ENCODE results near the gene HEPN1. TPM values are rescaled to one million over a fixed set of nuclear protein-coding genes. Genes with fewer than 3 reads are reported as not detected.

The HEPN1 gene
- total and polyA plus RNA-seq, 2 of the 8 experiments (the other 6 are each of a cell fraction or from before 2014, with no cell fraction given), result not detected

DNA sequence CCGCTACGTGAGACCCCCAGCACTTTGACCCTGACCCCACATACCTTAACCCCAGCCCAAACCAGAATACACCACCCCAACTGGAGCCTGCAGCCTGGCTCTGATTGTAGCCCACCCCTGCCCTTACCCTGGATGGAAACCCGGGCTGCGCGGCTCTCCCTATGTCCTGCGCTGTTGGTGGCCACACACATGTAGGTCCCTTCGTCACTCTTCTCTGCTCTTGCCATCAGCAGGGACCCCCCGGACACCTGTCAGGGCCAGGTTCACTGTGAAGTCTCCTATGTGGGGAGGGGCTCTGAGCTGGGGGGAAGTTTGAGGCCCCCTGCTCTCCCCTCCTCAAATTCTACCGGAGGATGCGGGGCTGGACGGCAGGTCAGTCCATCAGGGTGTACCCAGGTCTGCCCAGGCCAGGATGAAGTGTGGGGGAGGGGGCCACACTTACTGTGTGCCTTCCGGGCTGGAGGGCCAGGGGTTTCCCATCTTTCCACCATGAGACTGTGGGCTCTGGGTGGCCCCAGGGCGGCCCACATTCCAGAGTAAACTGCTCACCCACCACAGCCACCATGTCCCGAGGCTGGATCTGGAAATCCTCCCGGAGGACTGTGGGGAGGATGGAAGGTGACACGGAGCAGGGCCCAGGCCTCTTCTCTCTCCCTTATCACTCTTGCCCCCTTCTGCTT, 22.8 kb upstream of the HEPN1 start (continued):
- TF ChIP-seq, protein P1, sequence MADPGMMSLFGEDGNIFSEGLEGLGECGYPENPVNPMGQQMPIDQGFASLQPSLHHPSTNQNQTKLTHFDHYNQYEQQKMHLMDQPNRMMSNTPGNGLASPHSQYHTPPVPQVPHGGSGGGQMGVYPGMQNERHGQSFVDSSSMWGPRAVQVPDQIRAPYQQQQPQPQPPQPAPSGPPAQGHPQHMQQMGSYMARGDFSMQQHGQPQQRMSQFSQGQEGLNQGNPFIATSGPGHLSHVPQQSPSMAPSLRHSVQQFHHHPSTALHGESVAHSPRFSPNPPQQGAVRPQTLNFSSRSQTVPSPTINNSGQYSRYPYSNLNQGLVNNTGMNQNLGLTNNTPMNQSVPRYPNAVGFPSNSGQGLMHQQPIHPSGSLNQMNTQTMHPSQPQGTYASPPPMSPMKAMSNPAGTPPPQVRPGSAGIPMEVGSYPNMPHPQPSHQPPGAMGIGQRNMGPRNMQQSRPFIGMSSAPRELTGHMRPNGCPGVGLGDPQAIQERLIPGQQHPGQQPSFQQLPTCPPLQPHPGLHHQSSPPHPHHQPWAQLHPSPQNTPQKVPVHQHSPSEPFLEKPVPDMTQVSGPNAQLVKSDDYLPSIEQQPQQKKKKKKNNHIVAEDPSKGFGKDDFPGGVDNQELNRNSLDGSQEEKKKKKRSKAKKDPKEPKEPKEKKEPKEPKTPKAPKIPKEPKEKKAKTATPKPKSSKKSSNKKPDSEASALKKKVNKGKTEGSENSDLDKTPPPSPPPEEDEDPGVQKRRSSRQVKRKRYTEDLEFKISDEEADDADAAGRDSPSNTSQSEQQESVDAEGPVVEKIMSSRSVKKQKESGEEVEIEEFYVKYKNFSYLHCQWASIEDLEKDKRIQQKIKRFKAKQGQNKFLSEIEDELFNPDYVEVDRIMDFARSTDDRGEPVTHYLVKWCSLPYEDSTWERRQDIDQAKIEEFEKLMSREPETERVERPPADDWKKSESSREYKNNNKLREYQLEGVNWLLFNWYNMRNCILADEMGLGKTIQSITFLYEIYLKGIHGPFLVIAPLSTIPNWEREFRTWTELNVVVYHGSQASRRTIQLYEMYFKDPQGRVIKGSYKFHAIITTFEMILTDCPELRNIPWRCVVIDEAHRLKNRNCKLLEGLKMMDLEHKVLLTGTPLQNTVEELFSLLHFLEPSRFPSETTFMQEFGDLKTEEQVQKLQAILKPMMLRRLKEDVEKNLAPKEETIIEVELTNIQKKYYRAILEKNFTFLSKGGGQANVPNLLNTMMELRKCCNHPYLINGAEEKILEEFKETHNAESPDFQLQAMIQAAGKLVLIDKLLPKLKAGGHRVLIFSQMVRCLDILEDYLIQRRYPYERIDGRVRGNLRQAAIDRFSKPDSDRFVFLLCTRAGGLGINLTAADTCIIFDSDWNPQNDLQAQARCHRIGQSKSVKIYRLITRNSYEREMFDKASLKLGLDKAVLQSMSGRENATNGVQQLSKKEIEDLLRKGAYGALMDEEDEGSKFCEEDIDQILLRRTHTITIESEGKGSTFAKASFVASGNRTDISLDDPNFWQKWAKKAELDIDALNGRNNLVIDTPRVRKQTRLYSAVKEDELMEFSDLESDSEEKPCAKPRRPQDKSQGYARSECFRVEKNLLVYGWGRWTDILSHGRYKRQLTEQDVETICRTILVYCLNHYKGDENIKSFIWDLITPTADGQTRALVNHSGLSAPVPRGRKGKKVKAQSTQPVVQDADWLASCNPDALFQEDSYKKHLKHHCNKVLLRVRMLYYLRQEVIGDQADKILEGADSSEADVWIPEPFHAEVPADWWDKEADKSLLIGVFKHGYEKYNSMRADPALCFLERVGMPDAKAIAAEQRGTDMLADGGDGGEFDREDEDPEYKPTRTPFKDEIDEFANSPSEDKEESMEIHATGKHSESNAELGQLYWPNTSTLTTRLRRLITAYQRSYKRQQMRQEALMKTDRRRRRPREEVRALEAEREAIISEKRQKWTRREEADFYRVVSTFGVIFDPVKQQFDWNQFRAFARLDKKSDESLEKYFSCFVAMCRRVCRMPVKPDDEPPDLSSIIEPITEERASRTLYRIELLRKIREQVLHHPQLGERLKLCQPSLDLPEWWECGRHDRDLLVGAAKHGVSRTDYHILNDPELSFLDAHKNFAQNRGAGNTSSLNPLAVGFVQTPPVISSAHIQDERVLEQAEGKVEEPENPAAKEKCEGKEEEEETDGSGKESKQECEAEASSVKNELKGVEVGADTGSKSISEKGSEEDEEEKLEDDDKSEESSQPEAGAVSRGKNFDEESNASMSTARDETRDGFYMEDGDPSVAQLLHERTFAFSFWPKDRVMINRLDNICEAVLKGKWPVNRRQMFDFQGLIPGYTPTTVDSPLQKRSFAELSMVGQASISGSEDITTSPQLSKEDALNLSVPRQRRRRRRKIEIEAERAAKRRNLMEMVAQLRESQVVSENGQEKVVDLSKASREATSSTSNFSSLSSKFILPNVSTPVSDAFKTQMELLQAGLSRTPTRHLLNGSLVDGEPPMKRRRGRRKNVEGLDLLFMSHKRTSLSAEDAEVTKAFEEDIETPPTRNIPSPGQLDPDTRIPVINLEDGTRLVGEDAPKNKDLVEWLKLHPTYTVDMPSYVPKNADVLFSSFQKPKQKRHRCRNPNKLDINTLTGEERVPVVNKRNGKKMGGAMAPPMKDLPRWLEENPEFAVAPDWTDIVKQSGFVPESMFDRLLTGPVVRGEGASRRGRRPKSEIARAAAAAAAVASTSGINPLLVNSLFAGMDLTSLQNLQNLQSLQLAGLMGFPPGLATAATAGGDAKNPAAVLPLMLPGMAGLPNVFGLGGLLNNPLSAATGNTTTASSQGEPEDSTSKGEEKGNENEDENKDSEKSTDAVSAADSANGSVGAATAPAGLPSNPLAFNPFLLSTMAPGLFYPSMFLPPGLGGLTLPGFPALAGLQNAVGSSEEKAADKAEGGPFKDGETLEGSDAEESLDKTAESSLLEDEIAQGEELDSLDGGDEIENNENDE (IDR thresholded peaks at IDR 0.05; ENCODE audit: insufficient replicate concordance, low read length), result no peak
- TF ChIP-seq SAP30 (IDR thresholded peaks at IDR 0.05; ENCODE audit: insufficient read depth, insufficient replicate concordance, low read length), result no peak
- no peak for TF ChIP-seq CHD1 (IDR thresholded peaks at IDR 0.05; ENCODE audit: low read depth, low read length)
- no peak for TF ChIP-seq CBX8 (IDR thresholded peaks at IDR 0.05; ENCODE audit: borderline replicate concordance, low read depth, low read length)
- TF ChIP-seq BCL11A (IDR thresholded peaks at IDR 0.05; ENCODE audit: low read depth in 2 of 2, low read length in 2 of 2), result no peak
- no peak for TF ChIP-seq TBP (IDR thresholded peaks at IDR 0.05; ENCODE audit: low read depth, low read length)
- TF ChIP-seq POU5F1 (IDR thresholded peaks at IDR 0.05; ENCODE audit: low read depth, low read length), result no peak
- TF ChIP-seq KDM4A (IDR thresholded peaks at IDR 0.05; ENCODE audit: low read depth, low read length, severe bottlenecking), result no peak
- no peak for TF ChIP-seq SUZ12 (IDR thresholded peaks at IDR 0.05; ENCODE audit: low read length)
- TF ChIP-seq JUND (IDR thresholded peaks at IDR 0.05; ENCODE audit: low read length), result no peak
- TF ChIP-seq SP1 (IDR thresholded peaks at IDR 0.05; ENCODE audit: low read depth, low read length), result no peak
